Loucy (cell line): Measurements from ENCODE around the gene C19orf67.
A peak's percentile ranks its signal among the peaks of the same experiment; 100 is the strongest.

Experiments
- H2AFZ ChIP-seq: fragments of 200-600 bp; sonication (generic); 2 replicates; pipeline ENCODE4 v1.6.0; 2016; ENCODE audit warnings: antibody characterized with exemption, mild to moderate bottlenecking, low read length, moderate library complexity
- H3F3A ChIP-seq: fragments of 200-600 bp; 2 replicates; pipeline ENCODE4 v1.6.0; 2016; ENCODE audit warnings: antibody characterized with exemption, low read depth, mild to moderate bottlenecking
- H3K27me3 ChIP-seq: fragments of 200-600 bp; sonication (generic); 2 replicates; pipeline ENCODE4 v1.6.1; 2014; ENCODE audit warnings: low read length, mild to moderate bottlenecking; ENCODE audit not compliant: insufficient read depth, poor library complexity, severe bottlenecking
- H3K36me3 ChIP-seq: fragments of 200-600 bp; sonication (generic); 2 replicates; pipeline ENCODE4 v1.6.1; 2016; ENCODE audit warnings: low read length; ENCODE audit not compliant: insufficient read depth
- H3K4me1 ChIP-seq: fragments of 200-600 bp; sonication (generic); 2 replicates; pipeline ENCODE4 v1.5.1; 2014; ENCODE audit warnings: low read length, mild to moderate bottlenecking; ENCODE audit not compliant: insufficient read depth, poor library complexity, severe bottlenecking
- H3K4me2 ChIP-seq: fragments of 200-600 bp; sonication (generic); 2 replicates; pipeline ENCODE4 v1.6.0; 2014; ENCODE audit warnings: antibody characterized with exemption, low read length, low read depth, mild to moderate bottlenecking; ENCODE audit not compliant: poor library complexity, severe bottlenecking
- H3K4me3 ChIP-seq: fragments of 200-600 bp; sonication (generic); 2 replicates; pipeline ENCODE4 v1.5.1; 2014; ENCODE audit warnings: low read length, mild to moderate bottlenecking, mixed read lengths; ENCODE audit not compliant: poor library complexity, severe bottlenecking
- H3K79me2 ChIP-seq: fragments of 200-600 bp; sonication (generic); 2 replicates; pipeline ENCODE4 v1.6.1; 2014; ENCODE audit warnings: low read length; ENCODE audit not compliant: insufficient read depth
- H3K9ac ChIP-seq: fragments of 200-600 bp; sonication (generic); 2 replicates; pipeline ENCODE4 v1.6.0; 2014; ENCODE audit warnings: mild to moderate bottlenecking, low read depth, low read length, moderate library complexity; ENCODE audit not compliant: poor library complexity, severe bottlenecking
- H3K9me2 ChIP-seq: fragments of 200-600 bp; sonication (generic); replicated peaks from 2 replicates; pipeline ENCODE4 v1.6.1; 2016; ENCODE audit warnings: low read depth, low read length, mixed read lengths
- H3K9me3 ChIP-seq: fragments of 200-600 bp; sonication (generic); 2 replicates; pipeline ENCODE4 v1.6.1; 2014; ENCODE audit warnings: mild to moderate bottlenecking, antibody characterized with exemption, low read length, low read depth; ENCODE audit not compliant: insufficient read depth
- H4K20me1 ChIP-seq: fragments of 200-600 bp; sonication (generic); 2 replicates; pipeline ENCODE4 v1.6.0; 2014; ENCODE audit warnings: antibody characterized with exemption, low read length, mild to moderate bottlenecking; ENCODE audit not compliant: insufficient read depth, poor library complexity, severe bottlenecking
- CTCF ChIP-seq: fragments of 200-600 bp; sonication (generic); conservative IDR thresholded peaks from 2 replicates; pipeline ENCODE4 v1.5.1; 2014; ENCODE audit warnings: mild to moderate bottlenecking, antibody characterized with exemption, low read length
- EZH2phosphoT487 ChIP-seq: fragments of 200-600 bp; IDR thresholded peaks from 2 replicates; pipeline ENCODE4 v1.6.1; 2018; ENCODE audit warnings: antibody characterized with exemption, mild to moderate bottlenecking, moderate library complexity, borderline replicate concordance

The C19orf67 gene

DNA sequence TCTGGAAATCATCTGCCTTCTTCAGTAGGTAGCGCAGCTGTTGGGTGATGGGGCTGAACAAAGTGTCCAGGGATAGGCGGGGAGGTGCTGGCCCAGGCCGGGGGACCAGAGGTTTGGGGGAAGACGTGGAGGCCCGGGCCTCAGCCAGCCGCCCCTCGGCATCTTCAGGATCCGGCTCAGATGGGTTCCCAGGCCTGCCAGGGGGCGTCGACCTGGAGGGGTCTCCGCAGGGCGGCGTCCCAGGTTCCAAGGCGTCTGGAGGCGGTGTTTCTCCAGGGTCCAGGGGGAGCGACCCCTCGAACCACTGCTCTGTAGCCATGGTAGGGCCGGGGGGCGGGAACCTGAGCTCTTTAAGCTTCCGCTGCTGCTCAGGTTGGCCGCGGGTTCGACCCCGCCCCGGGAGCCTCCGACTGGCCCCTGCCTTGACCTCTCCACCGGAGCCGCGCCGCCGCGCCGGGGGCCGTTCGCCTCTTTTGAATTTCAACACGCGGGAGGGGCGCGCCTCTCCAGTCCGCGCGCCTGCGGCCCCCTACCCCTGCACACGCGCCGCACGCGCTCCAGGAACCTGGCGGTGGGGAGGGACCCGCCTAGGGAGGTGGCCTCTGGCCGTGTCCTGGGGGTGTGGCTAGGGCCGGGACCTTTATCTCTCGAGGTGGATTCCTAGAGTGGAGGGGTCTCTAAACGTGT lies at the start of gene C19orf67:
Gene C19orf67, minus strand, starts transcription at position 475 of the 687 bp plus-strand sequence. Its CDS starts 156 bp downstream, at position 319.
- no peaks in the 10 kb centered on the region; the same call in 1 of the 2 replicates for H3F3A ChIP-seq
- no peaks in the 10 kb centered on the region for H3K9me2 ChIP-seq
- no peak within 1 kb of the TSS for H2AFZ ChIP-seq
- no peak within 1 kb of the TSS for H3K9ac ChIP-seq
- H3K79me2 ChIP-seq, result peaks cover 12% of the 10 kb centered on the region; the same call in 1 of the 2 replicates
- H3K4me2 ChIP-seq, result no peak within 1 kb of the TSS
- no peaks in the 10 kb centered on the region; the same call in 1 of the 2 replicates for H3K36me3 ChIP-seq
- no peaks in the 10 kb centered on the region for H3K27me3 ChIP-seq
- peaks cover 21% of the 10 kb centered on the region for H3K4me1 ChIP-seq
- H4K20me1 ChIP-seq, result peaks cover 11% of the 10 kb centered on the region
- no peaks in the 10 kb centered on the region for H3K9me3 ChIP-seq
- no peak within 1 kb of the TSS for H3K4me3 ChIP-seq
- TF ChIP-seq EZH2phosphoT487 (no peak), CTCF (no peak)

DNA sequence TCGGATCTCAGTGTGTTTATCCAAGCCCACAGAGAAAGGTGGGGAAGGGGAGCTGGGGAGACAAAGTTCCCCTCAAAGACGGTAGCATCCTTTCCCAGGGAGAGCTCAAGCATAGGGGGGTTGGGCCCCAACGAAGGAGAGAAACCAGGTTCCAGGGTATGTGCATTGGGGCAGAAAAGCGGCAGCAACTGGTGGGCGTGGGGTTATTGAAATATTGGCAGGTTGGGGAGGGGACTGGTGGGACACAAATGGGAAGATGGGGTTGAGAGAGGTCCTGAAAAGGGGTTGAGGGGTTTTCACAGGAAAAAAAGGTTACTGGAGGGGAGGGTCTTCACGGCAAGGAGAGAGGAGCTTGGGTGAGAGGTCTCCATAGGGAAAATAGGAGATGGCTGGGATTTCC lies 49.8 kb upstream of the C19orf67 start:
- no peaks in the 10 kb centered on the region for H3K9me3 ChIP-seq
- no peaks in the 10 kb centered on the region for H3K9me2 ChIP-seq
- H3K79me2 ChIP-seq, result peaks cover 58% of the 10 kb centered on the region
- no peak for TF ChIP-seq CTCF
- TF ChIP-seq EZH2phosphoT487, result no peak
- no peaks in the 10 kb centered on the region for H3K36me3 ChIP-seq
- H3K27me3 ChIP-seq, result no peaks in the 10 kb centered on the region
- H3K4me3 ChIP-seq, result peak overlapping the region; percentile 86
- no peak overlapping the region for H2AFZ ChIP-seq
- peak overlapping the region; percentile 97 for H3K9ac ChIP-seq
- H4K20me1 ChIP-seq, result peaks cover 15% of the 10 kb centered on the region
- no peaks in the 10 kb centered on the region for H3F3A ChIP-seq
- peaks cover 28% of the 10 kb centered on the region for H3K4me1 ChIP-seq
- H3K4me2 ChIP-seq, result peak overlapping the region; percentile 99

- Histone ChIP-seq H3K9me2 (no peaks in the 10 kb centered on the region), H4K20me1 (no peaks in the 10 kb centered on the region), H3K4me1 (no peaks in the 10 kb centered on the region), H2AFZ (no peak overlapping the region), H3K4me3 (no peak overlapping the region), H3K79me2 (peaks cover 18% of the 10 kb centered on the region), H3K27me3 (no peaks in the 10 kb centered on the region), H3F3A (no peaks in the 10 kb centered on the region), H3K9me3 (no peaks in the 10 kb centered on the region), H3K9ac (no peak overlapping the region), H3K36me3 (0 out of 2 replicates have a peak, but pooled peaks cover 3% of the 10 kb centered on the region), H3K4me2 (no peak overlapping the region)
- TF ChIP-seq EZH2phosphoT487 (no peak), CTCF (no peak)
Measured at GRCh38 chr19:14127929-14128509, 42.4 kb upstream of the C19orf67 start.
